Neuronal stem cell (in vitro differentiated cells): Measurements from ENCODE around the gene NPTX1.
A peak's percentile ranks its signal among the peaks of the same experiment; 100 is the strongest.

Experiments used
- DNase-seq: peaks from one replicate; pipeline ENCODE4 v3.0.0-alpha.2; 2013; ENCODE audit warnings: low spot score
- H2AFZ ChIP-seq: one replicate; pipeline ENCODE4 v1.6.1; 2013; ENCODE audit warnings: mild to moderate bottlenecking, low read length, inconsistent platforms
- H2AK5ac ChIP-seq: 2 replicates; pipeline ENCODE4 v1.6.1; 2013; ENCODE audit warnings: low read depth, mild to moderate bottlenecking, inconsistent platforms, low read length, moderate library complexity, mixed read lengths
- H2BK120ac ChIP-seq: 2 replicates; pipeline ENCODE4 v1.6.1; 2013; ENCODE audit warnings: low read depth, mild to moderate bottlenecking, inconsistent platforms, low read length, moderate library complexity, mixed read lengths
- H2BK12ac ChIP-seq: one replicate; pipeline ENCODE4 v1.6.1; 2013; ENCODE audit warnings: low read length, inconsistent platforms
- H2BK15ac ChIP-seq: 2 replicates; pipeline ENCODE4 v1.6.1; 2013; ENCODE audit warnings: mild to moderate bottlenecking, low read length, inconsistent platforms, mixed read lengths
- H2BK5ac ChIP-seq: one replicate; pipeline ENCODE4 v1.6.1; 2013; ENCODE audit warnings: inconsistent platforms, mild to moderate bottlenecking, low read length, moderate library complexity
- H3K14ac ChIP-seq: one replicate; pipeline ENCODE4 v1.6.1; 2013; ENCODE audit warnings: low read length, inconsistent platforms
- H3K18ac ChIP-seq: 2 replicates; pipeline ENCODE4 v1.6.1; 2013; ENCODE audit warnings: low read length, inconsistent platforms
- H3K23ac ChIP-seq: 2 replicates; pipeline ENCODE4 v1.6.1; 2013; ENCODE audit warnings: low read depth, mild to moderate bottlenecking, mixed read lengths, low read length, inconsistent platforms; ENCODE audit not compliant: poor library complexity
- H3K27ac ChIP-seq: replicated peaks from 3 replicates; pipeline ENCODE4 v1.5.1; 2013; ENCODE audit warnings: low read length, inconsistent platforms
- H3K27me3 ChIP-seq, 3 experiments: 2 replicates each; pipeline ENCODE4 v1.6.1; 2013; ENCODE audit warnings: low read length in 3 of 3, mild to moderate bottlenecking in 2 of 3, inconsistent platforms in 1 of 3, low read depth in 1 of 3, mixed read lengths in 1 of 3, moderate library complexity in 1 of 3; ENCODE audit not compliant: control insufficient read depth in 3 of 3, insufficient read depth in 3 of 3
- H3K36me3 ChIP-seq, 2 donors: replicated peaks in 1 of 2; 2 replicates each; pipeline ENCODE4 v1.6.1; 2013; ENCODE audit warnings: low read length in 2 of 2; ENCODE audit not compliant: control insufficient read depth in 2 of 2, insufficient read depth in 2 of 2
- H3K4ac ChIP-seq: 2 replicates; pipeline ENCODE4 v1.6.1; 2013; ENCODE audit warnings: inconsistent platforms, mild to moderate bottlenecking, low read length, moderate library complexity
- H3K4me1 ChIP-seq, 2 donors: 1 replicate in 1 of 2; 2 replicates in 1 of 2; pipeline ENCODE4 v1.6.1; 2013; ENCODE audit warnings: low read length in 2 of 2, low read depth in 1 of 2; ENCODE audit not compliant: control insufficient read depth in 2 of 2, insufficient read depth in 1 of 2
- H3K4me2 ChIP-seq: one replicate; pipeline ENCODE4 v1.6.1; 2013; ENCODE audit warnings: mild to moderate bottlenecking, low read length, inconsistent platforms; ENCODE audit not compliant: insufficient read depth, poor library complexity, severe bottlenecking
- H3K4me3 ChIP-seq, 2 donors: 2 replicates each; pipeline ENCODE4 v1.5.1; 2013; ENCODE audit warnings: low read length in 2 of 2, mild to moderate bottlenecking in 2 of 2, inconsistent platforms in 1 of 2, moderate library complexity in 1 of 2
- H3K79me1 ChIP-seq: one replicate; pipeline ENCODE4 v1.6.1; 2013; ENCODE audit warnings: low read depth, mild to moderate bottlenecking, inconsistent platforms, low read length, moderate library complexity
- H3K9ac ChIP-seq: one replicate; pipeline ENCODE4 v1.6.1; 2013; ENCODE audit warnings: mild to moderate bottlenecking, low read depth, low read length, inconsistent platforms; ENCODE audit not compliant: poor library complexity
- H3K9me3 ChIP-seq, 2 donors: replicated peaks in 1 of 2; 2 replicates each; pipeline versions ENCODE3 to v1.6.1; 2013; ENCODE audit warnings: low read length in 2 of 2, mild to moderate bottlenecking in 2 of 2, inconsistent platforms in 1 of 2, low read depth in 1 of 2, mixed read lengths in 1 of 2, moderate library complexity in 1 of 2; ENCODE audit not compliant: control insufficient read depth in 2 of 2, insufficient read depth in 1 of 2
- H4K8ac ChIP-seq: one replicate; pipeline ENCODE4 v1.6.1; 2013; ENCODE audit warnings: low read depth, mild to moderate bottlenecking, inconsistent platforms, low read length, moderate library complexity
- H4K91ac ChIP-seq: one replicate; pipeline ENCODE4 v1.6.1; 2013; ENCODE audit warnings: low read length, low read depth, mild to moderate bottlenecking, inconsistent platforms; ENCODE audit not compliant: poor library complexity
- WGBS, 2 donors: extraction: QIAGEN DNeasy Blood & Tissue Kit; methylation state at CpG; one replicate each; pipeline ENCODE4 v1.1.7; 2013; ENCODE audit warnings: missing lambda C conversion rate in 2 of 2, mixed read lengths in 1 of 2; ENCODE audit not compliant: insufficient read length in 2 of 2, insufficient replicate concordance in 1 of 2; ENCODE audit errors: extremely low coverage in 2 of 2; 5-methylcytosine and 5-hydroxymethylcytosine counted together

NPTX1 gene

DNA sequence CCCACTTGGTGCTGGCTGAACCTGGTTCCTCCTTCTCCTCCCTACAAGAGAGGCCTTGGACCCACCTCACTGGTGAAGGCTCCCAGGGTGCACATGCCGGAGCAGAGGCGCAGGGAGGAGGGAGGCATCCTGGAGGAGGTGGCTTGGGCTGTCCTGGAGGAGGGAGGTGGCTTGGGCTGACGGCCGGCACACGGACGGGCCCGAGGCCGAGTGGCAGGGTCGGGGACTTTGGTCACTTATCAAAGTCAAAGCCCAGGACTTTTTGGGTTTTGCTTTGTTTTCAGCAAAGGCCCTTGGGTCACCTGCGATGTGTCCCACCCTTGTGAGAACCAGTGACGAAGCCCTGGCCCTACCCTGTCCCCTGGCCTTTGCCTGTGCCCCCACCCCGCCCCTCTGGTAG lies 32.9 kb downstream of the NPTX1 start:
- Histone ChIP-seq H3K23ac (peak overlapping the region; percentile 65), H2BK5ac (no peak overlapping the region), H2AFZ (no peak overlapping the region), H3K9me3 (no peaks in the 10 kb centered on the region), H2BK120ac (no peak overlapping the region), H3K14ac (peak overlapping the region; percentile 82), H3K4me2 (no peak overlapping the region), H3K4me3 (peak overlapping the region in 1 of 2 donors; percentile 2), H2AK5ac (no peak overlapping the region), H3K4me1 (peaks cover 4 to 6% of the 10 kb centered on the region in 2 donors), H2BK15ac (no peak overlapping the region), H3K4ac (no peak overlapping the region), H3K36me3 (no peaks in the 10 kb centered on the region), H4K91ac (no peak overlapping the region), H3K27me3 (peaks cover 0 to 40% (median 2%) of the 10 kb centered on the region in 3 experiments), H3K18ac (no peak overlapping the region), H3K9ac (no peak overlapping the region), H3K79me1 (no peaks in the 10 kb centered on the region), H3K27ac (no peak overlapping the region), H4K8ac (no peak overlapping the region), H2BK12ac (no peak overlapping the region)
- DNase-seq: no peak
- no CpG with 5 or more reads among the region's 12 CpGs for WGBS, 2 donors

DNA sequence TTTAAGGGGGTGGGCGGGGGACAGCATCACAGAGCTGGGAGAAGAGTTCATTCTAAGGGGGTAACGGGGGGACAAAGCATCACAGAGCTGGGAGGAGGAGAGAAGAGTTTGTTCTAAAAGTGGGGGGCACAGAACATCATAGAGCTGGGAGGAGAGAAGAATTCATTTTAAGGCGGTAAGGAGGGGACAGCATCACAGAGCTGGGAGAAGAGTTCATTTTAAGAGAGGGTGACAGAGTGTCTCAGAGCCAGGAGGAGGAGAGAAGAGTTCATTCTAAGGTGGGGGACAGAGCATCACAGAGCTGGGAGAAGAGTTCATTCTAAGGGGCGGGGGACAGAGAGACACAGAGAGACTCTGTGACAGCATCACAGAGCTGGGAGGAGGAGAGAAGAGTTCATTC lies 33.6 kb downstream of the NPTX1 start:
- Histone ChIP-seq H3K4ac (no peak overlapping the region), H3K27ac (no peak overlapping the region), H3K27me3 (peaks cover 0 to 33% (median 2%) of the 10 kb centered on the region in 3 experiments), H3K9me3 (no peaks in the 10 kb centered on the region), H2BK5ac (no peak overlapping the region), H4K8ac (no peak overlapping the region), H2BK12ac (no peak overlapping the region), H3K79me1 (no peaks in the 10 kb centered on the region), H3K9ac (no peak overlapping the region), H2BK15ac (no peak overlapping the region), H4K91ac (no peak overlapping the region), H3K36me3 (no peaks in the 10 kb centered on the region), H2AFZ (no peak overlapping the region), H2AK5ac (no peak overlapping the region), H3K14ac (no peak overlapping the region), H3K23ac (no peak overlapping the region), H3K4me2 (no peak overlapping the region), H2BK120ac (no peak overlapping the region), H3K18ac (no peak overlapping the region), H3K4me1 (peaks cover 4 to 6% of the 10 kb centered on the region in 2 donors), H3K4me3 (no peak overlapping the region)
- no CpG with 5 or more reads among the region's 4 CpGs for WGBS, 2 donors
- no peak for DNase-seq

DNA sequence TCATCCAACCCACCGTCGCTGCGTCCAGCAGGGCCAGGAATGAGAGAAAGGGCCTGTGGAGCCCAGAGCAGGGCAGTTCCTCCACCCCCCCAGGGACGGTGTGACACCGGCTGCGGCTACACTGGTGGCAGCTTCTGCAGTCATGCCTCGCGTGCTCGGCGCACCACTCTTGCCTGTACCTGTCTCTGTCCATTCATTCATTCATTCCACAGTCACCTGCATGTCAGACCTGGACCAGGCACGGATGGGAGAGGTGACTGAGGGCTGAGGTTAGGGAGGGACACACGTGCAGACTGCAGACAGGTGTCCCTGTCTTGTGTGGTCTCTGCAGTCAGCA lies 34.1 kb downstream of the NPTX1 start:
- H3K79me1 ChIP-seq: no peaks in the 10 kb centered on the region
- H3K27ac ChIP-seq: no peak overlapping the region
- no peak overlapping the region for H3K14ac ChIP-seq
- H3K23ac ChIP-seq: peak overlapping the region; percentile 73
- no peak overlapping the region for H4K8ac ChIP-seq
- WGBS, 2 donors: no CpG with 5 or more reads among the region's 12 CpGs
- no peak for DNase-seq
- H3K36me3 ChIP-seq: no peaks in the 10 kb centered on the region
- H2AFZ ChIP-seq: no peak overlapping the region
- no peak overlapping the region for H3K4me2 ChIP-seq
- no peak overlapping the region for H2BK15ac ChIP-seq
- no peak overlapping the region for H2BK12ac ChIP-seq
- peaks cover 0 to 31% (median 2%) of the 10 kb centered on the region in 3 experiments for H3K27me3 ChIP-seq
- H3K4ac ChIP-seq: no peak overlapping the region
- H3K4me3 ChIP-seq: no peak overlapping the region
- no peaks in the 10 kb centered on the region for H3K9me3 ChIP-seq
- peak overlapping the region; percentile 21 for H3K9ac ChIP-seq
- peak overlapping the region; percentile 18 for H3K18ac ChIP-seq
- H2BK120ac ChIP-seq: no peak overlapping the region
- no peak overlapping the region for H2BK5ac ChIP-seq
- peaks cover 4 to 6% of the 10 kb centered on the region in 2 donors for H3K4me1 ChIP-seq
- no peak overlapping the region for H4K91ac ChIP-seq
- H2AK5ac ChIP-seq: no peak overlapping the region

DNA sequence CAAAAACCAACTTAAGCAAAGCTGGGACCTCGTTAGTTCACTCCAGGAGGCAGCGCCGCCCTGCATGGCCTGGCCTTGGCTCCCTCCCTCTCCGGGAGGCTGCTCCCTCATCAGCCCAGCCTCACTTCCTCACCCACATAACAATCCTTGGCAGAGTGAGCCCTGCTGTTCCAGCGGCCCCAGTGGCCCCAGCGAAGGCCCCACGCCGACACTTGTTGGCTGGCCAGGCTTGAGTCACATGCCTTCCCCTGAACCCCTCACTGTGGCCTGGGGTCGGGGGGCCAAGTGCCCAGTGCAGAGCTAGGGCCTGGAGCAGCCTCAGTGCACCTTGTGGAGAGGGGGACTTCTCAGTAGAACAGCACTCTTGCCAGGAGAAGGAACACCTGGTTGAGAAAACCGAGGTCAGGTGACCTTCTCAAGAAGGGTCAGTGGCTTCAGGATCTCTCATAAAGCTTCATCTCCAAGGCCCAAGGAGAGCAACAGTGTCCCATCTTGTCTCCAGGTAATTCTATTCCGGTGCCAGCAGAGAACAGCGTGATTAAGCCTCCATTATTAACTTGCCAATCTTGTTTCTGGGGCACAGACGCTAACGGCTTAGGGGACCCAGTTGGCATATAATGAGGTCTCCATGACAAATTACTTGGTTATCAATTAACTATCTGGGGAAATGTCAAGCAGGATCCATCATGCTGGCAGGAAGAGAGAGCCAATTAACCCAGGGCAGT lies 34.6 kb downstream of the NPTX1 start:
- H4K91ac ChIP-seq: no peak overlapping the region

More for the DNA sequence above, 34.6 kb downstream of the NPTX1 start:
- H2BK12ac ChIP-seq: no peak overlapping the region
- no peak overlapping the region for H3K27ac ChIP-seq
- peaks cover 4 to 6% of the 10 kb centered on the region in 2 donors for H3K4me1 ChIP-seq
- H3K4me3 ChIP-seq: no peak overlapping the region
- H2AFZ ChIP-seq: no peak overlapping the region
- no peak overlapping the region for H3K4me2 ChIP-seq
- no peaks in the 10 kb centered on the region for H3K9me3 ChIP-seq
- no peak overlapping the region for H2BK120ac ChIP-seq
- H3K4ac ChIP-seq: no peak overlapping the region
- H2BK15ac ChIP-seq: no peak overlapping the region
- H3K36me3 ChIP-seq: no peaks in the 10 kb centered on the region
- no peaks in the 10 kb centered on the region for H3K79me1 ChIP-seq
- peak overlapping the region; percentile 18 for H3K18ac ChIP-seq
- H2BK5ac ChIP-seq: no peak overlapping the region
- no peak for DNase-seq
- WGBS, 2 donors: no CpG with 5 or more reads among the region's 14 CpGs
- H3K9ac ChIP-seq: no peak overlapping the region
- H2AK5ac ChIP-seq: no peak overlapping the region
- H4K8ac ChIP-seq: no peak overlapping the region
- H3K23ac ChIP-seq: no peak overlapping the region
- peaks cover 0 to 33% (median 2%) of the 10 kb centered on the region in 3 experiments for H3K27me3 ChIP-seq
- H3K14ac ChIP-seq: no peak overlapping the region
